ENCODE measurements around the gene CDH4.

DNA sequence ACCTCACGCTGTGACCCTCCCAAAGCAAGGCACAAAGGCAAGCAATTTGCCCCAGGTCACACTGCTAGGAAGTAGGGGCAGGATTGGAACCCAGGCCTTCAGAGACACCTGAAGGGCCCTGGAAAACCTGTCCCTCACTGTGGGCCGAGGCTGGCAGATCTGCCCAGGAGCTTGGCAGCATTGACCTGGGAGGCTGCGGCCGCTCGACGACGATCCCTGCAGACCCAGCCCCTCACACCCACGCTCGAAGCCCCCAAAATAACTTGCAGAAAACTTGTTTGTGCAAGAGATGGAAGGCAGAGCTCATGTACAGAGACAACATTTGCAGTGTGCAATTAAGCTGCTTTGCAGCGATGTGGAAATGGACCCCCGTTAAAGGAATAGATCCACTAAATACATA is 562.2 kb downstream of the CDH4 start:
- TF ChIP-seq POLR2A (IDR thresholded peaks at IDR 0.05; ENCODE audit: low read depth, low read length) (no peak), SMC3 (IDR thresholded peaks at IDR 0.05; ENCODE audit: low read depth, low read length) (no peak), MAZ (IDR thresholded peaks at IDR 0.05; ENCODE audit: borderline replicate concordance, low read depth, low read length) (no peak), RCOR1 (IDR thresholded peaks at IDR 0.05; ENCODE audit: insufficient replicate concordance, low read length) (no peak), CEBPB (IDR thresholded peaks at IDR 0.05; ENCODE audit: low read depth, low read length) (no peak), BHLHE40 (IDR thresholded peaks at IDR 0.05; ENCODE audit: low read depth, low read length) (no peak), CHD1 (IDR thresholded peaks at IDR 0.05; ENCODE audit: low read depth, low read length) (no peak), RAD21 (IDR thresholded peaks at IDR 0.05; ENCODE audit: low read length) (no peak), FOS (IDR thresholded peaks at IDR 0.05; ENCODE audit: low read depth, low read length) (no peak), RFX5 (IDR thresholded peaks at IDR 0.05; ENCODE audit: low read depth, low read length) (no peak)
- TF ChIP-seq, protein P1, sequence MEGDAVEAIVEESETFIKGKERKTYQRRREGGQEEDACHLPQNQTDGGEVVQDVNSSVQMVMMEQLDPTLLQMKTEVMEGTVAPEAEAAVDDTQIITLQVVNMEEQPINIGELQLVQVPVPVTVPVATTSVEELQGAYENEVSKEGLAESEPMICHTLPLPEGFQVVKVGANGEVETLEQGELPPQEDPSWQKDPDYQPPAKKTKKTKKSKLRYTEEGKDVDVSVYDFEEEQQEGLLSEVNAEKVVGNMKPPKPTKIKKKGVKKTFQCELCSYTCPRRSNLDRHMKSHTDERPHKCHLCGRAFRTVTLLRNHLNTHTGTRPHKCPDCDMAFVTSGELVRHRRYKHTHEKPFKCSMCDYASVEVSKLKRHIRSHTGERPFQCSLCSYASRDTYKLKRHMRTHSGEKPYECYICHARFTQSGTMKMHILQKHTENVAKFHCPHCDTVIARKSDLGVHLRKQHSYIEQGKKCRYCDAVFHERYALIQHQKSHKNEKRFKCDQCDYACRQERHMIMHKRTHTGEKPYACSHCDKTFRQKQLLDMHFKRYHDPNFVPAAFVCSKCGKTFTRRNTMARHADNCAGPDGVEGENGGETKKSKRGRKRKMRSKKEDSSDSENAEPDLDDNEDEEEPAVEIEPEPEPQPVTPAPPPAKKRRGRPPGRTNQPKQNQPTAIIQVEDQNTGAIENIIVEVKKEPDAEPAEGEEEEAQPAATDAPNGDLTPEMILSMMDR (conservative IDR thresholded peaks at IDR 0.05; ENCODE audit: low read depth, low read length), result no peak
- TF ChIP-seq, protein P2, sequence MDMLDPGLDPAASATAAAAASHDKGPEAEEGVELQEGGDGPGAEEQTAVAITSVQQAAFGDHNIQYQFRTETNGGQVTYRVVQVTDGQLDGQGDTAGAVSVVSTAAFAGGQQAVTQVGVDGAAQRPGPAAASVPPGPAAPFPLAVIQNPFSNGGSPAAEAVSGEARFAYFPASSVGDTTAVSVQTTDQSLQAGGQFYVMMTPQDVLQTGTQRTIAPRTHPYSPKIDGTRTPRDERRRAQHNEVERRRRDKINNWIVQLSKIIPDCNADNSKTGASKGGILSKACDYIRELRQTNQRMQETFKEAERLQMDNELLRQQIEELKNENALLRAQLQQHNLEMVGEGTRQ (IDR thresholded peaks at IDR 0.05; ENCODE audit: low read depth, low read length), result no peak

Measured in IMR-90 (cell line).